Stimulated activated CD4-positive, alpha-beta T cell treated with anti-CD3 and anti-CD28 coated beads, Interleukin-15, amount 100 ng/mL, for 24 hours (primary cell): ENCODE results near the gene PHF21B.

Experiments
- DNase-seq: peaks from one replicate; pipeline ENCODE4 v3.0.0-alpha.2; 2020

Gene PHF21B

DNA sequence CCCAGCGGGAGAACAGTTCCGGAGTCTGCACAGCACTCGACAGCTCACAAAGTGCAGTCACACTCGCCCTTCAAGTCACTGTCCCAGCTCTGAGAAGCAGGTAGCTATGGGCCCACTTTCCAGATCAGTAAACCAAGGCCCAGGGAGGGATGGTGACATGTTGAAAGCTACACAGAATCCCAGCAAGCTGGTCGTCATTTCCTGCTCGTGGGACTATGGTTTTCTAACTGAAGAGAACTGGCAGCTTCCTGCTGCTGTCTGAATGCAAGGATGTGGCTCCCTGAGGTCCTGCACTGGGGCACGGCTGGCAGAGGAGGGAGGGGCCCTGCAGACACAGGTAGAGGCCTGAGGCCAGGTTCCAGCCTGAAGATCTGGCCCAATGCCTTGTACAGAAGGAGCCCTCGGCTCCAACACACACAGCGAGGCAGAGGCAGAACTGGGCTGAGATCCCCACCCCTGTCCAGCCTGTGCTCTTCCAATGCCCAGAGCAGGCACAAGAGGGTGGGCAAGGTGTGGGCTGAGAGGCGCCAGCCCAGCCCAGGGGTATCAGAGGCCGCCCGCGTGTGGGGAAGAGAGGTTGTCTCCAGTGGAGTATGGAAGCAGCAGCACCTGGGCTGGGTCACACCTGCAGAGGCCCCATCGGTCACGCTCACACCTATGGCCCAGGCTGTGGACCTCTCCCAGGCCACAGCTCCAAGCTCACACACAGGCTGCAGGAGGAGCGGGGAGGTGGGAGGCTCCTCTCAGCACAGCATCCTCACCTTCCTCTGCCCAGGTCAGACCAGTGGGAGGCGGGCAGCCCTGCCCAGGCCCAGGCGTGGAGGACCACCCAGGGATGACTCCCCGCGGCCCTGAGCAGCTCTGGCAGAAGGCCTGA lies 119.2 kb downstream of the PHF21B start:
- DNase-seq = no peak

DNA sequence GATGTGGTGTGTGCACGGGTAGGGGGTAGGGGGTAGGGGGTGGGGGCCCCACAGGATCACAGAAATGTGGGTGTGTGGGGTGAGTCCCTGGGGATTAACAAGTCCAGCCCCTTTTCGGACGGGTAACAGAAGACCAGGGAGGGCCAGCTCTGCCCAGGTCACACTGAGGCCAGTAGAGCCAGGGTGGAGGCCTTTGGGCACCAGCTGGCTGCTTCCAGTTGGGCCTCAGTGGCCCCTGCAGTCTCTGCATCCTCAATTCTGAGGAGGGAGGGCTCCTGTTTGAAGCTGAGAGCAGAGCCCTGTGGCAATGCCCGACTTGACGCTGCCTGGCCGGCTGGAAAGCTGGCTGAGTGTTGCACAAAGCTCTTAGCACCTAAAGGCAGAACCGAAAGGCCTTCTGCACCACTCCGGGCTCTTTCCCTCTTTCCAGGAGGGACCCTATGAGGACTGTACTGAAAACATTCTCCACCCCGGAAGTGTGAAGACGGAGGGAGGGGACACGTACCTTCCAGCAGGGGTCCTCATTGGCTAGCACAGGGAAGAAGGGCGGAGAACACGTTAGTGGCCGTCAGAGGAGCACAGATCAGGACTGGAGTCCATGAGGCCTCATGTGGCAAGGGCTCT lies 120.4 kb downstream of the PHF21B start:
- no peak for DNase-seq

DNA sequence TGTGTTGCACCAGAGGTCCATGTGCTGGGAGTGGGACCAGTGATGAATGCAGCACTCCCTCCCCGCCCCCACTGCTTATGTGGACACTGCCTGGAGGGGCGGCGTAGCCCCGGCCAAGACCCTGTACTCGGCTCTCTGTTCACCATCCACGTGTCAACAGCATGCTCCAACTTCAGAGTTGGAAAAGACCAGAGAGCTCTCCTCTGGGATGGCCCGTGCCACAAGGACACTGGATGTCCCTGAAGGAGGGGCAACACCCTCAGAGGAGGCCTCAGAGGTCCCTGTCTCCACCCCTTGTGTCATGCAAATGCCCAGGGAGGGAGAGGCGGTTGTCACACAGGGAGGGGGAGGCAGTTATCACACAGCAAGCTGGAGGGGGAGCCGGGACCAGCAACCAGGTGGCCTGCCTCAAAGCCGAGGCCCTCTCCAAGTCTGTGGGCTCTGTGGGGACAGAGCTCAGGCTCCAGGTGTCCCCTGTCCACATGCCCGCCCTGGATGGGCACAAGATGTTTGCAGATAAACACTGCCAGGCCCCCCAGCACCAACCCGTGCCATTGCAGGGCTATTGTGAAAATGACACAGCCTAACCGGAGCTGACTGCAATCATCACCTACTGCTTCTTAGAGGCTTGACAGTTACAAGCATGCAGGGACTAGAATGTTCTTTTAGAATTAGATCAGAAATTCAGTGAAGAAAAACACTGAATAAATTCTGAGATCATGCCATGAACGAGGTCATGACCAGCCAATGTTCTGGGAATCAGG lies 121.1 kb downstream of the PHF21B start:
- DNase-seq = no peak

DNA sequence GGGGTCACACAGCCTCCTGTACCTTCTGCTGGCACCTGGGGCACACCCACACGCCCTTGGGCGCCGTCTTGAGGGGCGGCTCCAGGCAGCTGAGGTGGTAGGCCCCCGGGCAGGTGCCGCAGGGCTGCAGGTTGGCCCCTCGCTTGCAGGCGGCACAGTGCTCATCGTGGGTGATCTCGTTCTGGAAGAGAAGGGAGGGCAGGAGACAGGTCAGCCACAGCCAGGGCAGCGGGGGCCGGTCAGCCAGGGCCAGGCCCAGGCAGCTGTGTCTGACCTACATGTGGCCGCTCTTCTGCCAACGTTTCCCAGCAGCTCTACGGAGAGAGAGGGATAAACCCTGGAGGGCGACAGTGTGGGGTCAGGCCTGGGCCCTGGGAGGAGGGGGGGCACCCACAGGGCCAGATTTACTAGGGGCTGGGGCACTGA lies 121.9 kb downstream of the PHF21B start:
- DNase-seq = no peak

DNA sequence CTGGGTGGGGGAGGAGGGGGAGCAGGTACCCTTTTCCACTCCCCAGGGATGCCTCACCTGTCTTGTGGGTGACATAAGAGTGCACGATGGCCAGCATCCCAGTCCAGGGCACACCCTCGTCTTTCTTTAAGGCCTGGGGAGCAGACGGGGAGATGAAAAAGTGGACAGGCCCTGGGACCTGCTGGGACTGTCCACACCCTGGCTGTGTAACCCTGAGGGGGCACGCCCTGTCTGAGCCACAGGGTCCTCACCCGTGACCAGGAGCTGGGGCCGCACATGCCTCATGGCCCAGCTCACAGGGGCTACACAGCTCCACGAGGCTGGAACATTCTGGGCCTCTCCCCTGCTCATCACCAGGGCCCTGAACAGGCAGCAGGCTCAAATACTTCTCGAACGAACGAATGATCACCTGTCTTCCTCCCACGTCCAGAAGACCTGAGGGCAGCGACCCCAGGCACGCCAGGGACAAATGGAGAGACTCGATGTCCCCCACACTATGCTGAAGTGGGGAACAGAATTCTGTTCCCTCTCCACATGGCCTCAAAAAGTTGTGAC lies 123.9 kb downstream of the PHF21B start:
- DNase-seq = no peak

DNA sequence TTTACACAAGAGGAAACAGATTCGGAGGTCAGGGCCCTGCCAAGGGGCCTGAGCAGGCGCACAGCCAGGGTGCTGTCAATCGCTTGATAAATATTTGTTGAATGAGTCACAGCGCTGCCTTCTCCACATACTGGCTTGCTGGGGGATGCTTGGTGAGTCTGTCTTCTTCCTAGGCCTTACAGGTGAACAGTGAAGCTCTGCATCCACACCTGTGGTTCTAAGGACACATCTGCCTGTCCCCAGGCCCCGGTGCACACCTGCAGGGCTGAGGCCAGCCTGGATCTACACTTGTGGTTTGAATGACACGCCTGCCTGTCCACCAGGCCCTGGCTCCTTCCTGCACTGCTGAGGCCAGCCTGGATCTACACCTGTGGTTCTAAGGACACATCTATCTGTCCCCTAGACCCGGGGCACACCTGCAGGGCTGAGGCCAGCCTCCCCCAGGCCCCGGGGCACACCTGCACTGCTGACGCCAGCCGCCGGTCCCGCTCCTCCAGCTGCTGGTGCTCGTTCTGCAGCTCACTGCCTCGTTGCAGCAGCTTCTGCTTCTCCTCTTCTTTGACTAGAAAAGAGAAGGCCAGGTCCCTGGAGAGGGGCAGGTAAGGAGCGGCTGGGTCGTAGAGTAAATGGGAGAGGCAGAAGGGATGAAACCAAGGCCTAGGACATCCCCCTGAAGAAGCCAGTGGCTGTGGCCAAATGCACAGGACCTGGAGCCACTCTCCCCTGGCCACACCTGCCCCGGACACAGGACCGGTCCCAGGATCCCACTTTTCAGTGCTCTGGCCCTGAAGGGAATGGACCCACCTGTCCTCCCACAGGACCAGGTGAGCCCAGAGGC lies 124.6 kb downstream of the PHF21B start:
- DNase-seq = no peak

DNA sequence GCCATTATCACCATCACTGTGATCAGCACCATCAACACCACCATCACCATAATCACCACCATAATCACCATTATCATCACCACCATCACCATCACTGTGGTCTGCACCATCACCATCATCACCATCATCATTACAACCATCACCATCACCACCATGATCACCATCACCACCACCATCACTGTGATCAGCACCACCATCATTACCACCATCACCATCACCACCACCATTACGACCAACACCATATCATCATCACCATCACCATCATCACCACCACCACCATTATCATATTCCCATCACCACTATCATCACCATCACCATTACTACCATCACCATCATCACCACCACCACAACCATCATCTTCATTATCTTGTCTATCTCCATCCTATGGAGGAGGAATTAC lies 125.2 kb downstream of the PHF21B start:
- DNase-seq = no peak

DNA sequence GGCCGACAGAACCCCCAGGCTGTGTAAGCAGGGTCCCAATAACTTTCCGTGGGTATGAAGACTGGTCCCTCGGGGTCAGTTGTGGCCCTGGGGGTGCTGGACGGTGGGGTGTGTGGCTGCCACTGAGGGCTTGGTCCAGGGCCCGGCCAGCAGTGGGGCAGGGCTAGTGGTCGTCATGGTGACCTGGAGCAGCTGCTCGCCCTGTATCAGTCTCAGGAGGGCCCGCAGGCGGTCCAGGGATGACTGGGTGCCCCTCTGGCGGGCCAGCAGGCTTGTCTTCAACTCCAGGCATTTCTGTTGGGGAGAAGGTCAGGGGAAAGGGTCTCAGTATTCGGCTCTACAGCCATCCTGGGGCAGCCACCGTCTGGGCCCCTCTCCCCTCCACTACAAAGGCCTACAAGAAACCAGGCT lies 126.8 kb downstream of the PHF21B start:
- DNase-seq = no peak

DNA sequence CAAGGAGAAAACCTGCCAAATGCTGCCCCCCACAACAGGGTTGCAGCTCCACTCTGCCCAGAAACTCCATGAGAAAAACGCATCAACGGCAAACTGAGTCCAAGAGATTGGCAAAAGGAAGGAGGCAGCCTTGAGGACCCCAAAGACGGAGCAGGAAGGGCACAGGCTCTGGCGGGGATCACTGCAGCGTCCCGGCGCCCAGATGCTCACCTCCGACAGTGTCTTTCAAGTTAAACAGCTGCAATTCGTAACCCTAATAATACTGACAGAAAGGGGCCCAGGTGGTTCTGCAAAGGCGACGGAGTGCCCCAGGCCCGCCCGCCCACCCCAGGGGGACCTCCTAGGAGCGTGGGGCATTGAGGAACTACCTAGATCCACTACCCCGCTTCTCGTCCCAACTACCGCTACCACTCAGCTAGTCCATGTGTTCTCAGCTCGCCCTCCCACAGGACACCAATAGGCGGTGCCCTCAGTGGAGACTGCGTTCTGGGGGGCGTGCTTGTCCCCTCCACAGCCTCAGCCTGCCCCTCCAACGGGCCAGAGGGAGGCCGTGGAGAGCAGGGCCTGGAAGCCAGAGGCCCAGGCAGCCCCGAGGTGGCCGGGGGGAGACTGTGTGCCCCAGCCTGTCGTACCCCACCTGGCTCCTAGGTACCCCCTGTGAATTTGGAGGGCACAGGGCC lies 127.4 kb downstream of the PHF21B start:
- DNase-seq = no peak

DNA sequence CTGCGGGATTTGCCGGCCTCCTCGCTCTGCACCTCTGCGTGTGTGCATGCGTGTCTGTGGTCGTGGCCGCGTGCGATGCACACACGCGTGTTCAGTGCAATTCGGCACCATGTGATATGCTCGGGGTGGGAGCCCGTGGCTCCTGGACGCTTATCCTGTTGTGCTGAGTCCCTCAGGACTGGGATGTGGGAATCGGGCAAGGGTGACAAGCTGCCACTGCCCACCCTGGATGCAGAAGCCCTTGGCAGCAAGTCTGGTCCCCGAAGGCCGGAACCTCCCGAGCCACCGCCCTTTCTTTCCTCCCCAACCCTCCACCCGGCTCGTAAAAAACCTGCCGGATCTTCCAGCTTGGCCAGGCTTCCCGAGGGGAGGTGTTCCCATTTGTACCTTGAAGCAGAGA lies 128.2 kb downstream of the PHF21B start:
- no peak for DNase-seq

DNA sequence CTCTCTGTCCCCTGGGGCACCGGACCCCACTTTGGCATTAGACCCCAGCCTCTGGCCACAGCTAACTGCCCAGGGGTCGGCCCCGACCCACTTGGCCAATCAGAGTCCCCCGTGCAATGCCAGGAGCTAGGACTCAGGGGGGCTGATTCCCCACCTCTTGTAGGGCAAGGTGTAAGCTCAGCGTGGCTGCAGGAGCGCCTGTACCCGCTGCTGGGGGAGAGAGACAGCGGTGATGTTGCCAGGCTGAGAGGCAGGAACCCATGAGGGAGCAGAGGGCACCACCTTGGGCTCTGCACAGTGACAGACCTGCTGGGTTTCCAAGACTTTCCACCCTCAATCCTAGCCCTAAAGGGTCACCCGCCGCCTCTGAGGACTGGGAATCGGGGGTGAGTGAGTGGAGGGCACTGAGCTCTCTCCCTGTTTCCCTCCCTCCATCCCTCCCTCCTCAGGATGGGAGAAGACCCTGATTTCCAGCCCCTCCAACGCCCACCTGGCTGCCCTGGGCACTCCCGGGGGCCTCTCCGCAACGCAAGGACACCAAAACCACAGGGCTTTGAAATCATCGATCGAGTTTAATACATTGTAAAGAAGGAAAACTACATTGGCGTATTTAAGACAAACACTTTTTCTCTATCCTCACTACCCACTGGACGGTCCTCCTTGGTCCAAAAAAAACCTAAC lies 129.1 kb downstream of the PHF21B start:
- no peak for DNase-seq

DNA sequence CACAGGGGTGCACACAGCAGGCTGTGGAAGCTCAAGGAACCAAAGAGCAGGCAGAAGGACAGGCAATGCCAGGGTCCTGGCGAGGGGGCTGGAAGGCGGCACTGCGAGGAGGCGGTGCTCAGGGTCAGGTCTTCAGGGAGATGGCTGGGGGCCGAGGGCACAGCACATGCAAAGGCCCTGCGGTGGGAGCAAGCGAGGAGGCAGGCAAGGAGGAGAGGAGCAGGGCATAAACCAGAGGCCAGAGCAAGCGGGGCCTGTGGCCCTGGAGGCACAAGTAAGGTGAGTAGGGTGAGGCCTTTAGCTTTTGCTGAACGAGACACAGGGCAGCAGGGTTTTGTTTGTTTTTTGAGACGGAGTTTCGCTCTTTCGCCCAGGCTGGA lies 130.5 kb downstream of the PHF21B start:
- no peak for DNase-seq

DNA sequence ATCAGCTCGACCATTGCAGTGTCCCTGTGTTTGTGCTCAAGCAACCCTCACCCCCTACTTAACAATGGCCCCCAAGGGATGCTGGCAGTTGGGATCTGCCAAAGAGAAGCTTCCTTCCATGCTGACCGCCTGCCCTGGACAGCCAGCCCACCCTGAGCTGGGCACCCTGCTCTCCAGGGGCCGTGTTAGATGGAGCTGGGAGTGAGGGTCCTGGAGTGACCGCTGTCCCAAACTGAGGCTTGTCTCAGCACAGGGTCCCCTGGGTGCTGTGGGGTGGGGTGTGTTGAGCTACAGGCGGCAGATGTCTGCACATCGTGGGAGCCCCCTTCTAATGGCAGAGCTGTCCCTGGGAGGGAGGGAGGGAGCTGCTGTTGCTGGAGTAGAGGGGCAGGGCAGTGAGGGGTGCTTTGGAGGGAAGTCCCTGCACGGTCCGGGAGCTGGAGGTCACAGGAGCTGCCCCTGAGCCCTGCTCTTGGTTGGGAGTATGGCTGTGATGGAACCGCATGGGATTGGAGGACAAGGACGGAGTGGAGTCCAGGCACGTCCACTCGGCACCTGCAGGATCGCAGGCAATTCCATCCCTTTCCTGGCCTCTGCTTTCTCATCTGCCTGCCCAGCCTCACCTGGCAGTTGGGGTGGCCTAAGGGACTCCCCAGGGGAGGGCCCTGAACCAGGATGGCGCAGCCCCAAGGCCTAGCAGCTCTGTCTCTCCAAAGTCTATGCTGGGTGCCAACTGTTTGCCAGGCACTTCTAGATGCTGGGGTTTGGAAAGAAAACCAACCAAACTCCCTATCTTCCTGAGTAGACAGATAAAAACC lies 131.1 kb downstream of the PHF21B start:
- DNase-seq = no peak

DNA sequence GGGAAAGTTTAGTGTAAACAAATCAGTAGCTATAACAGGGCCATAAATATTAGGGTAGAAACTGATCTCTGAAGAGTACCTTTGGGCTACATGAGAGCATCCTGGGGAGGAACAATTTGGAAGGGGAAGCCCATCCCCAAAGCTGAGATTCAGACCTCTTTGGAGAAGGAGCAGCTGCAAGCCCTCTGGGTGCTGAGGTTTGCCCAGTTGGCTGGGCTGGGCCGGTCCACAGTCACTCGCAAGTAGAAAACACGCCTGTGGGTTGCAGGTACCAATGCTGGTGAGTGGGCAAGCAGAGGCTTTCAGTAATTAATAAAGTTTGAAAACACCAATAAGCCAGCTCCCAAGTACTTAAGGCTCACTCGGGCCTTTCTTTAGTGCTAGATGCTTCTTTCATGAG lies 132.9 kb downstream of the PHF21B start:
- DNase-seq = no peak

DNA sequence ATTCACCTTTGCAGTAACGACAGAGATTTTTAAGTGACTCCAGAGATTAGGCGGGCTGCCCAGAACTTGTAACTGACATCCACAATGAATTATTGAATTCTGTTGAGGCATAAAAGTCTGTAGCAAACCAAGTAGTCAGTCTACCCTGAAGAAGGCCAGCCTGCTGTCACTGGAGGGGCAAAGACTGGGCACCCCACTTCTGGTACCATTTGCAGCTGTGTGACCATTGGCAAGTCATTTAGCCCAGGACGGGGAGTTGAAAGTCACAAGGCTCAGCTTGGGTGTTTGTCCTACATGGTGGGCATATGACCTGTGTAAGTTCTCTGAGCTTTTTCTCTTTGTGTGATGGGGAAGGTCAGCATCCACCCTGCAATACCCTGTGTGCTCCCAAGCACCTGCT lies 138.0 kb downstream of the PHF21B start:
- no peak for DNase-seq

DNA sequence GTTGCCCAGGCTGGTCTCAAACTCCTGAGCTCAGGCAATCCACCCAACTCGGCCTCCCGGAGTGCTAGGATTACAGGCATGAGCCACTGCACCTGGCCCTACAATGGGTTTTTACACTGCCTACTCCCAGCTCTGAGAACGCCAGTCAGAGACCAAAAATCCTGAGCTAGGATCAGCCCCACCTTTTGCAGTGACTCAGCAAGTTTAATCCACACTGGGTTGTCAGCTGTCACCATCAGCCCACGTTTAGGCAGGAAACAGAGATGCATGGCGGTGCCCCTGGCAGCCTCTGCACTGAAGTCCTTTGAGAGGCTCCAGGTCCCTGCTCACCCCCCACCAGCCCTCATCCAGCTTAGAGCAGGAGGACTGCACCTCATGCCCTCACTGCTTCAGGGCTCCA lies 139.8 kb downstream of the PHF21B start:
- DNase-seq = no peak

DNA sequence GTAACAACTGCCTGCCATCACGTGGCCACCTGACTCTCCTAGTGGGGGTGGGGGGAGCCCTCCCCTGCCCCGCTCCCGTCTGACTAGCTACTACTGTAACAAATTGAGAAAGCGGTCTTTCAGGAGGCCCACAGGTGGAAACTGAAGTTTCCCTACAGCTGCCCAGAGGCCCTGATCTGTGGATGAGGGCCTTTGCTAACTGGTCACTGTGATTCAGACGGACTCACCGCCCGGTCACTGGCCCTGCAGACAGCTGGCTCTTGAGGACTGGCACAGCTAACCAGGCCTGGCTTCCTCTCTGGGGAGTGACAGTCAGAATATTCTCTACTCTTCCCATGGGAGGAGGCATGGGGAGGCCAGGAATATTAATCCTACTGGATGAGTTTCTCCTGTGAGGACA lies 140.6 kb downstream of the PHF21B start:
- no peak for DNase-seq

DNA sequence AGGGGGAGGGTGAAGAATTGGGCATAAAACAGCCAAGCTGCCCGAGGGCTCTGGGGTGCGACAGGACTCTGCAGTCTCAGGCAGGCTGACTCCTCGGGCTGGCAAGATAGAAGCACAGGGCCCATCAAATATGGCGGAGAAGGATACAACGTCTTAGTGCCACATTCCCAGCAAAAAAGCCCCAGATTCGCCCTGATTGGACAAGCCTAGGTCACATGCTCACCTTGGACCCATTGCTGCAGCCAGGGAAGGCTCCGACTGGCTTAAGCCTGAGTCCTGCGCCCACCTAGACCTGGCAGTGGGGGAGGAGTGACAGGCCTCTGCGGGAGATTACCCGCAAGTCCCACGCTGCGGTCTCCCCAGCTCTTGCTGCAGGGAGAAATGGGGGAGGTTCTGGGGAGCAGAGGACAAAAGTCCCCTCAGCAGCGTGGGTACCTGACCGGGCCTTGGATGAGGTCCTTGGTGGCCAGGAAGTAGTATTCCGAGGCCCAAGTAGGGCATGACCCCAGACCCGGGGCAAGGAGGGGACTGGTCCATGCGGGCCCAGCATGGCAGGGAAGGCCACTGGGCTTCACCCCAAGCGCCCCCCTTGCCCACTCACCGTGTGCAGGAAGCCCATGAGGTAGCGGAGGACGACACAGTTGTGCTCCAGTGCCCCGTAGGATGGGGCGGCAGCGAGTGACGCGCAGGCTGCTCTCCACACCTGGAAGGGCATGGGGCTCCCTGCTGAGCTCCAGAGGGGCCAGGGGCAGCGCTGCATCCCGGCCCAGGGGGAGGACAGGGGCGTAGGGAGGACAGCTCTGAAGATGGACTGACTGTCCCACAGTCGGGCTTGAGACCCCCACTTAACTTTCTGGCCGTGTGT lies 144.4 kb downstream of the PHF21B start:
- DNase-seq = no peak
